Stomach (tissue), 9 donors: ENCODE results near the gene CEP85L. TPM values are rescaled to one million over a fixed set of nuclear protein-coding genes. Genes with fewer than 3 reads are reported as not detected.

Experiments
- DNase-seq, 2 donors: peaks; one replicate each; pipeline versions ENCODE4 v3.0.0 to v3.0.0-alpha.2; 2013 to 2019
- H3K27ac ChIP-seq, 5 donors: fragments of 200-600 bp in 4 of 5; sonication (generic) in 4 of 5; one replicate each; pipeline ENCODE4 v1.5.1; 2013 to 2019; ENCODE audit warnings: mild to moderate bottlenecking in 1 of 5, moderate library complexity in 1 of 5
- H3K27me3 ChIP-seq, 3 donors: fragments of 200-600 bp; sonication (generic); one replicate each; pipeline ENCODE4 v1.5.1; 2017 to 2019; ENCODE audit warnings: mixed run types in 1 of 3
- H3K36me3 ChIP-seq, 4 donors: fragments of 200-600 bp; sonication (generic); 1 replicate in 3 of 4; 2 replicates in 1 of 4; pipeline ENCODE4 v1.5.1; 2016 to 2019
- H3K4me1 ChIP-seq, 4 donors: fragments of 200-600 bp; sonication (generic); one replicate each; pipeline ENCODE4 v1.5.1; 2016 to 2019
- H3K4me3 ChIP-seq, 4 donors: fragments of 200-600 bp; sonication (generic) in 3 of 4; one replicate each; pipeline ENCODE4 v1.5.1; 2016 to 2019; ENCODE audit warnings: mild to moderate bottlenecking in 1 of 4
- H3K9me3 ChIP-seq, 4 donors: fragments of 200-600 bp; sonication (generic); one replicate each; pipeline ENCODE4 v1.5.1; 2016 to 2019
- CTCF ChIP-seq, 7 experiments: fragments of 450-650 bp in 4 of 7; fragments of 200-600 bp in 3 of 7; sonication (generic) in 3 of 7; IDR thresholded peaks; one replicate each; pipeline ENCODE4 v1.5.1; 2016 to 2019; ENCODE audit warnings: antibody characterized with exemption in 7 of 7, control low read depth in 2 of 7, mild to moderate bottlenecking in 1 of 7
- EP300 ChIP-seq: sonication (generic); formaldehyde crosslinking; IDR thresholded peaks from one replicate; pipeline ENCODE4 v1.6.1; 2017; ENCODE audit warnings: antibody characterized with exemption
- POLR2A ChIP-seq, 4 donors: fragments of 450-650 bp; IDR thresholded peaks; one replicate each; pipeline ENCODE4 v1.6.1; 2016; ENCODE audit warnings: antibody characterized with exemption in 4 of 4, control low read depth in 2 of 4, mild to moderate bottlenecking in 1 of 4, moderate library complexity in 1 of 4
- POLR2AphosphoS5 ChIP-seq, 3 donors: sonication (generic); formaldehyde crosslinking; IDR thresholded peaks; one replicate each; pipeline ENCODE4 v1.6.1; 2016; ENCODE audit warnings: antibody characterized with exemption in 3 of 3
- WGBS, 5 donors: extraction: QIAGEN DNeasy Blood & Tissue Kit in 3 of 5; methylation state at CpG; one replicate each; pipeline versions ENCODE4 v1.1.5 to v1.1.7; 2013 to 2018; 5-methylcytosine and 5-hydroxymethylcytosine counted together
- intact Hi-C: fragments of 100-400 bp; cut with DNase I; formaldehyde crosslinking; loops from one replicate; pipeline ENCODE4 v1.15.1; 2023; ENCODE audit warnings: low total_unique reads
- polyA plus RNA-seq, 3 donors: library from polyadenylated mRNA; stranded (reverse); fragments of 200-250 nt; gene quantifications; one replicate each; pipeline ENCODE4 v1.2.3, GENCODE V29; 2013
- total RNA-seq, 5 donors: library from RNA; depleted of rRNA; stranded (reverse); fragments of >200 nt; gene quantifications; one replicate each; pipeline versions ENCODE4 v1.1.0 to v1.2.3, GENCODE V29; 2014 to 2016
- donor health status: healthy with polysubstance abuse.
- donor health status: Bipolar disorder and iron deficiency.
- donor health status: healthy.

The CEP85L gene
- total and polyA plus RNA-seq, 8 donors = 1.5 to 67.7 (median 8.7) TPM

- Histone ChIP-seq H3K4me3 (no peak overlapping the region), H3K36me3 (no peaks in the 10 kb centered on the region), H3K4me1 (peaks cover 5 to 55% (median 23%) of the 10 kb centered on the region in 4 donors), H3K27me3 (no peaks in the 10 kb centered on the region), H3K9me3 (no peaks in the 10 kb centered on the region), H3K27ac (peak overlapping the region; percentile 56 to 85 (median 75))
- TF ChIP-seq POLR2AphosphoS5 (IDR thresholded peaks at IDR 0.05) = no peak
- no peak for TF ChIP-seq POLR2A (IDR thresholded peaks at IDR 0.05)
- TF ChIP-seq EP300 = no peak
- TF ChIP-seq CTCF (IDR thresholded peaks at IDR 0.05) = no peak
- intact Hi-C loops = no loop called here
- no peak for DNase-seq
- 42 to 76% (median 53%) methylated on average over 1 of the region's 1 CpG for WGBS, 5 donors
Measured at GRCh38 chr6:118679327-118679901, 28.0 kb upstream of the CEP85L start.

GRCh38 chr6:118678866-118679265, 27.5 kb upstream of the CEP85L start:
- Histone ChIP-seq H3K27ac (peak overlapping the region; percentile 56 to 89 (median 76)), H3K36me3 (no peaks in the 10 kb centered on the region), H3K27me3 (no peaks in the 10 kb centered on the region), H3K4me1 (peaks cover 5 to 50% (median 19%) of the 10 kb centered on the region in 4 donors), H3K9me3 (no peaks in the 10 kb centered on the region), H3K4me3 (no peak overlapping the region)
- WGBS, 5 donors = 50 to 85% (median 65%) methylated on average over 1 of the region's 1 CpG
- intact Hi-C loops = no loop called here
- DNase-seq = peak in 1 of 2 donors; percentile 31
- TF ChIP-seq EP300 (no peak), POLR2AphosphoS5 (IDR thresholded peaks at IDR 0.05) (peak in 1 of 3 donors; percentile 12)

GRCh38 chr6:118677193-118677592, 25.8 kb upstream of the CEP85L start:
- no peak for DNase-seq
- WGBS, 5 donors = 80 to 85% (median 84%) methylated on average over 4 of the region's 4 CpGs
- H3K27me3 ChIP-seq = no peaks in the 10 kb centered on the region

GRCh38 chr6:118675225-118675624, 23.8 kb upstream of the CEP85L start:
- no peak for DNase-seq
- 92 to 100% (median 98%) methylated on average over 1 of the region's 1 CpG for WGBS, 5 donors
- no peaks in the 10 kb centered on the region for H3K9me3 ChIP-seq
- TF ChIP-seq POLR2AphosphoS5 (IDR thresholded peaks at IDR 0.05) (no peak), CTCF (IDR thresholded peaks at IDR 0.05) (no peak), EP300 (no peak), POLR2A (IDR thresholded peaks at IDR 0.05) (no peak)
- no peak overlapping the region for H3K27ac ChIP-seq
- no peak overlapping the region for H3K4me3 ChIP-seq
- H3K27me3 ChIP-seq = no peaks in the 10 kb centered on the region
- H3K4me1 ChIP-seq = peaks cover 5 to 19% (median 12%) of the 10 kb centered on the region in 4 donors
- H3K36me3 ChIP-seq = no peaks in the 10 kb centered on the region
- intact Hi-C loops = no loop called here

More at GRCh38 chr6:118677193-118677592, 25.8 kb upstream of the CEP85L start:
- Histone ChIP-seq H3K4me1 (peaks cover 5 to 33% (median 16%) of the 10 kb centered on the region in 4 donors), H3K4me3 (no peak overlapping the region), H3K27ac (no peak overlapping the region), H3K9me3 (no peaks in the 10 kb centered on the region), H3K36me3 (no peaks in the 10 kb centered on the region)
- TF ChIP-seq CTCF (IDR thresholded peaks at IDR 0.05) = no peak
- TF ChIP-seq EP300 = no peak
- no peak for TF ChIP-seq POLR2AphosphoS5 (IDR thresholded peaks at IDR 0.05)
- TF ChIP-seq POLR2A (IDR thresholded peaks at IDR 0.05) = no peak
- intact Hi-C loops = no loop called here

GRCh38 chr6:118674772-118675171, 23.4 kb upstream of the CEP85L start:
- WGBS, 5 donors = 73 to 89% (median 76%) methylated on average over 1 of the region's 1 CpG
- intact Hi-C loops = no loop called here
- TF ChIP-seq POLR2AphosphoS5 (IDR thresholded peaks at IDR 0.05) (no peak), EP300 (no peak), POLR2A (IDR thresholded peaks at IDR 0.05) (no peak), CTCF (IDR thresholded peaks at IDR 0.05) (no peak)
- H3K9me3 ChIP-seq = no peaks in the 10 kb centered on the region
- H3K27me3 ChIP-seq = no peaks in the 10 kb centered on the region
- H3K4me3 ChIP-seq = no peak overlapping the region
- DNase-seq = no peak
- H3K27ac ChIP-seq = no peak overlapping the region
- H3K36me3 ChIP-seq = no peaks in the 10 kb centered on the region
- peaks cover 4 to 14% (median 9%) of the 10 kb centered on the region in 4 donors for H3K4me1 ChIP-seq
